ENCODE results near the gene C14orf93.

C14orf93 gene, protein sequence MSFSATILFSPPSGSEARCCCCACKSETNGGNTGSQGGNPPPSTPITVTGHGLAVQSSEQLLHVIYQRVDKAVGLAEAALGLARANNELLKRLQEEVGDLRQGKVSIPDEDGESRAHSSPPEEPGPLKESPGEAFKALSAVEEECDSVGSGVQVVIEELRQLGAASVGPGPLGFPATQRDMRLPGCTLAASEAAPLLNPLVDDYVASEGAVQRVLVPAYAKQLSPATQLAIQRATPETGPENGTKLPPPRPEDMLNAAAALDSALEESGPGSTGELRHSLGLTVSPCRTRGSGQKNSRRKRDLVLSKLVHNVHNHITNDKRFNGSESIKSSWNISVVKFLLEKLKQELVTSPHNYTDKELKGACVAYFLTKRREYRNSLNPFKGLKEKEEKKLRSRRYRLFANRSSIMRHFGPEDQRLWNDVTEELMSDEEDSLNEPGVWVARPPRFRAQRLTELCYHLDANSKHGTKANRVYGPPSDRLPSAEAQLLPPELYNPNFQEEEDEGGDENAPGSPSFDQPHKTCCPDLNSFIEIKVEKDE

GRCh38 chr14:23009939-23010726 lies at the start of gene C14orf93:
Gene C14orf93, minus strand, starts transcription at chr14:23010143. Its CDS starts 11,120 bp downstream, at chr14:22999023.
- Histone ChIP-seq H3K27me3 (ENCODE audit: insufficient read depth, low read length) (no peaks in the 10 kb centered on the region), H2AFZ (ENCODE audit: low read length) (peak within 1 kb of the TSS; percentile 68), H3K79me2 (ENCODE audit: insufficient read depth, low read length) (no peaks in the 10 kb centered on the region), H4K20me1 (ENCODE audit: insufficient read depth, low read length) (no peaks in the 10 kb centered on the region), H3K9me2 (ENCODE audit: low read depth, low read length) (no peaks in the 10 kb centered on the region), H3K36me3 (ENCODE audit: insufficient read depth, low read length) (no peaks in the 10 kb centered on the region), H3K4me2 (ENCODE audit: low read length) (peak within 1 kb of the TSS; percentile 80), H3K4me3 (ENCODE audit: low read depth, low read length, poor library complexity, severe bottlenecking) (peak within 1 kb of the TSS; percentile 62), H3K9ac (ENCODE audit: low read length) (peak within 1 kb of the TSS; percentile 73), H3F3A (ENCODE audit: insufficient read depth, low read length) (peaks cover 9% of the 10 kb centered on the region; the same call in 1 of the 2 replicates), H3K9me3 (ENCODE audit: low read length) (no peaks in the 10 kb centered on the region), H3K4me1 (ENCODE audit: insufficient read depth, low read length, severe bottlenecking) (peaks cover 46% of the 10 kb centered on the region), H3K27ac (ENCODE audit: low read depth, low read length, poor library complexity, severe bottlenecking) (peak within 1 kb of the TSS; percentile 88)
- TF ChIP-seq CTCF (IDR thresholded peaks at IDR 0.05; ENCODE audit: low read length) (no peak), EZH2 (IDR thresholded peaks at IDR 0.05; ENCODE audit: borderline replicate concordance, low read length) (no peak)

GRCh38 chr14:23058654-23059504 lies 48.9 kb upstream of the C14orf93 start:
- Histone ChIP-seq H3K9me3 (ENCODE audit: low read length) (no peaks in the 10 kb centered on the region), H3K27me3 (ENCODE audit: insufficient read depth, low read length) (no peaks in the 10 kb centered on the region), H3K9ac (ENCODE audit: low read length) (no peak overlapping the region), H3K9me2 (ENCODE audit: low read depth, low read length) (no peaks in the 10 kb centered on the region), H3K4me1 (ENCODE audit: insufficient read depth, low read length, severe bottlenecking) (peaks cover 18% of the 10 kb centered on the region), H3K27ac (ENCODE audit: low read depth, low read length, poor library complexity, severe bottlenecking) (no peak overlapping the region), H3K79me2 (ENCODE audit: insufficient read depth, low read length) (no peaks in the 10 kb centered on the region), H2AFZ (ENCODE audit: low read length) (no peak overlapping the region), H3F3A (ENCODE audit: insufficient read depth, low read length) (no peaks in the 10 kb centered on the region), H3K4me3 (ENCODE audit: low read depth, low read length, poor library complexity, severe bottlenecking) (no peak overlapping the region), H4K20me1 (ENCODE audit: insufficient read depth, low read length) (no peaks in the 10 kb centered on the region), H3K36me3 (ENCODE audit: insufficient read depth, low read length) (peaks cover 53% of the 10 kb centered on the region), H3K4me2 (ENCODE audit: low read length) (no peak overlapping the region)
- TF ChIP-seq EZH2 (IDR thresholded peaks at IDR 0.05; ENCODE audit: borderline replicate concordance, low read length) (no peak), CTCF (IDR thresholded peaks at IDR 0.05; ENCODE audit: low read length) (no peak)
